ENCODE measurements around the gene COPB2. TPM values are rescaled to one million over a fixed set of nuclear protein-coding genes. Genes with fewer than 3 reads are reported as not detected.

Gene COPB2
- total RNA-seq, 4 donors from 2014 or later, result 46.1 to 63.6 (median 53.6) TPM

DNA sequence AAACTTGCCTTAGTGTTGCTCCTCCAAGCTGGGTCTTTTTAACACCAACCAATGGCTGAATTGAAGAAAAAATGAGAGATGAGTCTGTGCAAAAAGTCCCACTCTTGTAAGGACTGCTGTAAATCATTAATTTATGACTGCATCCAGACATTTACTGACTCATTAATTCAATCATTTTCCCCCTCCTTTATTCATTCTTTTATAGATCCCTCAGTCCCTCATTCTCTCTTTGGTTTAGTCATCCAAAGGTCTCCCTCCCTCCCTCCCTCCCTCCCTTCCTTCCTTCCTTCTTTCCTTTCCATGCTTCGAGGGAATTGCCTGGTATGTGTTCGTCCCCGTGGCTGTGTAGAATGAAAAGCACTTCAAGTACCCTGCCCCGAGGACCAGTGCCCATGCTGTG lies 80.9 kb downstream of the COPB2 start:
- 56 to 57% methylated on average over 4 of the region's 4 CpGs for WGBS, 2 donors
- no peak for DNase-seq (ENCODE audit: low spot score in 2 of 2)
- TF ChIP-seq CTCF (IDR thresholded peaks at IDR 0.05) (no peak), POLR2A (IDR thresholded peaks at IDR 0.05) (no peak)
- intact Hi-C loops (cut with DNase I; ENCODE audit: low total_unique reads), result no loop called here
- H3K4me3 ChIP-seq (ENCODE audit: low read depth, poor library complexity, severe bottlenecking), result no peak overlapping the region

DNA sequence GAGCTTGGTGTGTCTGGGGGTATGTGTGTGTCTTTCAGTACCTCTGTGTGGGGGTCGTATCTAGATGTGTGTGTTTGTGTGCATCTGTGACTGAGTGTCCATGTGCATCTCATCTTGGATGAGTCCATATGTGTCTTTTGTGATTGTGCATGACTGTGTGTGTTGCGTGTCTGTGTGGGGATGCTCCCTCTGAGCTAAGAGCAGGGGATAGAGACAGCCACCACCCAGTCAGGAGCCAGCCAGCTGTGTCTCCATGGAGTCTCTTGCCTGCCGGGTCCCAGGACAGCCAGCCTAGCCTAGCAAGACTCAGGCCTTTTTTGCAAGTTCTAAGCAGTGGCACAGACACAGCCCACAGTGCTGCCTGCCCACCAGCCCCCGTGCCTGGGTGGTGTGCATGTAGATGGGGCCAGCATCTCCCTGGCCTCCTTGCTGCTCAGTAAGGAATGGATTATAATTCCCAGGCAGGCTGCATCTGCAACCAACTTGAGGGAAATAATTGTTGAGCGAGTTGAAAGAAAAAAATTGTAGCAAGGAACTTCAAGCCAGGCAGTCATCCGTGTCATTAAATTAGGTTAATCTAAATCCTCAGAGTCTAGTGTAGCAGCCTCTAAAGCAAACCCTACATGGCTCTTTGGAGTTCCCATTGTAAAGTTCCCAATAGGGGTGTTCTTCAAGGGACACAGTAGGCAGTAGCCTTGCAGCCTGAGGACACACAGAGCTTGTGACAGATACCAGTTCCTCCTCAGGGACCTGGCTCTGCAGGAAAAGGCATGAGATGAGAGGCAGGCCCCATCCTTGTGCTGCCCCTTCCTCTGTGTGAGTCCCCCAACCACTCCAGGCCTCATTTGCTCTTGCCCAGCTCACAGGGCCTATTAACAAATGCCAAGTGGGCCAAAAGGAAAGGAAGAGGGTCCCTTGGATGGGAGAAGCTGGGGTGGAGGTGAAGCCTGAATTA lies 81.6 kb downstream of the COPB2 start:
- no peak for TF ChIP-seq CTCF (IDR thresholded peaks at IDR 0.05)
- no peak for TF ChIP-seq POLR2A (IDR thresholded peaks at IDR 0.05)
- DNase-seq (ENCODE audit: low spot score in 2 of 2), result no peak
- no peak overlapping the region for H3K4me3 ChIP-seq (ENCODE audit: low read depth, poor library complexity, severe bottlenecking)
- intact Hi-C loops (cut with DNase I; ENCODE audit: low total_unique reads), result no loop called here
- 75 to 76% methylated on average over 5 to 6 of the region's 6 CpGs for WGBS, 2 donors

Other genes starting within 250 kb of the COPB2 start
- gene MRPS22, start 45.6 kb downstream of the COPB2 start, total RNA-seq, result 10 to 100 TPM; 39.5 to 53.3 (median 47.0) TPM
- gene RBP2, start 86.9 kb upstream of the COPB2 start, total RNA-seq, result not detected
- gene RBP1, start 150.1 kb upstream of the COPB2 start, total RNA-seq, result 10 to 100 TPM in 2 of 4 donors, 1 to 10 TPM in 2; 1.0 to 28.8 (median 9.0) TPM